Femur (tissue), 1 donor: ENCODE measurements around the gene DRAXIN.

Experiments used
- DNase-seq: peaks from one replicate; pipeline ENCODE4 v3.0.0-alpha.2; 2017

Gene DRAXIN

GRCh38 chr1:11766429-11766776, 74.9 kb downstream of the DRAXIN start:
- DNase-seq = no peak

DNA sequence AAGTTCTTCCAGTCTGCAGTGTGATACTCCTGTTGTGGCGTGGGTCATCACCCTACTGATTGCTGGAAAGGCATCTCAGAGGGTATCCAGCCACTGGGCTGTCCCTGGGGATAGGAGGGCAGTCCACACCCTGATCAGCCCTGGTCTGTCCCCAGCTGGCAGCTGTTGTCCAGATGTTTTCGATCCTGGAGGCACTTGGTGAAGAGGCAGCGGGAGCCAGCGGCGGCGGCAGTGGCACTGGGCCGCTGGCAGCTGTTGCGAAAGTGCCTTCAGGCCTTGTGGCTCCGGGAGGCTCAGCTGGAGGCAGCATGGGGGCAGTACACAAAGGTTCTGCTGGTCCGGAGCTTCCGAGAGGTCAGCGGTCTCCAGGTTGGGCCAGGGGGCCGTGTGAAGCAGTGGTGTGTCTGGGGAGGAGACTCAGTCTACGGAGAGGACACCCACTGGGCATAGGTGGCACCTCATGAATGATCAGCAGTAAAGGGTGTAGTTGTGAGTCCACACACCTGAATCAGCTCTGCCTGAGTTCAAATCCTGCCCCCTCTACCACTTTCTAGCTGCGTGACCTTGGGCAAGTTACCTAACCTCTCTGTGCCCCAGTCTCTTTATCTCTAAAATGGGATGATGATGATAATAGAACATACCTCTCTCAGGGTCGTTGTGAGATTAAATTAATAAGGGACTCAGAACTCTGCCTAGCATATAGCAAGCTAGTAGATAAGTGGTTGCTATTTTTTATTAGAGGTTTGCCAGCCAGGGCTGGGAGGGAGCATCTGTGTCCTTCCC, 76.6 kb downstream of the DRAXIN start:
- DNase-seq = no peak

- no peak for DNase-seq
These were observed 77.3 kb downstream of the DRAXIN start for GRCh38 chr1:11768821-11769220.

- no peak for DNase-seq
These were observed 77.8 kb downstream of the DRAXIN start for GRCh38 chr1:11769274-11769673.

DNA sequence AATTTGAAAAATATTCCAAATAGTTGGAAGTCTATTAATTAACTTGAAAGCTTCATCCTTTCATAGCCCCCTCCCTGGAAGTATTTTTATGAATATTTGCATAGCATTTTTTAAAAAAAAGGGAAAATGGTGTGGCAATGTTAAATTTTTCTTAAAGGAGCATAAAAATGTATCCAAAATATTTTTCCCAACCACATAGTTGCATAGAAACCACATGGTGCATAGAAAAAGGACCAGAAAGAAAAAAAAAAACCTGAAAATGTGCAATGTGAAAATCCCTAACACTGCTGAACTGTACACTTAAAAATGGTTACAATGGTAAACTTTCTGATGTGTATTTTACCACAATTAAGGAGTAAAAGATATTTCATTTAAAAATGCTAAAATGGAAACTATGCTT, 78.5 kb downstream of the DRAXIN start:
- DNase-seq = no peak

GRCh38 chr1:11771481-11772043, 80.1 kb downstream of the DRAXIN start:
- DNase-seq = no peak

GRCh38 chr1:11772458-11772857, 80.9 kb downstream of the DRAXIN start:
- DNase-seq = peak; percentile 9

GRCh38 chr1:11774753-11775152, 83.2 kb downstream of the DRAXIN start:
- DNase-seq = no peak
